Stimulated activated CD4-positive, alpha-beta T cell treated with anti-CD3 and anti-CD28 coated beads, TNF-alpha, amount 100 ng/mL, for 4 hours (primary cell): ENCODE data around the gene TEX12.
A peak's percentile ranks its signal among the peaks of the same experiment; 100 is the strongest.
"Not testable (repeated sequence)": the region's sequence is repeated elsewhere in the genome, so short reads cannot be mapped to it uniquely, and the experiment has no call there.

Source experiments
- DNase-seq, 3 experiments: peaks; one replicate each; pipeline ENCODE4 v3.0.0-alpha.2; 2020; ENCODE audit warnings: low read depth in 3 of 3

Gene TEX12

GRCh38 chr11:112163875-112164685 lies 3.1 kb upstream of the TEX12 start, which contains the start of gene IL18:
Gene IL18 (minus strand): TSS chr11:112164094. CDS start chr11:112155053, 9,041 bp downstream.
- DNase-seq: no peak

DNA sequence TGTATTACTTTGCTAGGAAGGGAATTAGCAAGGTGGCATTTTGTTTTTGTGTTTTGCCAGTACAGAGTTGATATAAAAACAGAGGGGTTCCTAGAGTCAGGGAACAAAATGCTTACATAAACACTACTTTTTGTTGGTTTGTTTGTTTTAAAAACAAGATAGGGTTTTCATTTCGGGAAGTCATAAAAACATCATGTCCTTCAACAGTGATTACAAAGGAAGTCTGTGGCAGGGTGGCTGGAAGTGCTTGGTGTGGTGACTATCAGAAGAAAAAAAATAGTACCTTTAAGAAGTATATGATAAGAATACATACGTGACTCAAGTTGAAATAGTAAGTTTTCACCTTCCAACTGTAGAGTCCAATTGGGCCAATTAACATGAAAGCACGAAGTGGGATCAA lies 2.1 kb upstream of the TEX12 start:
- DNase-seq: no peak

DNA sequence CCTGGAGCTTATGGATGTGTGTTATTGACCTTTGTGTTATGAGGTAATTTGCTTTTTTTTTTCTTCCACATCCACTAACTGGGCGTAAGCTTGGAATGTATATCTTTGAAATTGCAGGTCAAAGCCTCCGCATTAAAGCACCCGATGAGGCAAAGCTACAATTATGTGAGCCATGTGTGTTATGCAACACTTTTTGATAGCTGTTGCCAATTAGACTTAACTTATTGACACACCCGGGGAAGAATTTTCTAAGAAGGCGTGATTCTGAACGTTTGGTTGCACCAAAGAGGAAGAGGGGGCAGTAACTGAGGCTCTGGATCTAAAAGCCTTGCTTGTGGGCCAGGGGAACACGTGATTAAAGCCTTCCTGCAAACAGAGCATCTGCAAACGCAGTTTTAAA lies 610 bp upstream of the TEX12 start:
- DNase-seq: no peak

GRCh38 chr11:112172362-112172994 lies 5.3 kb downstream of the TEX12 start:
- no peak for DNase-seq

DNA sequence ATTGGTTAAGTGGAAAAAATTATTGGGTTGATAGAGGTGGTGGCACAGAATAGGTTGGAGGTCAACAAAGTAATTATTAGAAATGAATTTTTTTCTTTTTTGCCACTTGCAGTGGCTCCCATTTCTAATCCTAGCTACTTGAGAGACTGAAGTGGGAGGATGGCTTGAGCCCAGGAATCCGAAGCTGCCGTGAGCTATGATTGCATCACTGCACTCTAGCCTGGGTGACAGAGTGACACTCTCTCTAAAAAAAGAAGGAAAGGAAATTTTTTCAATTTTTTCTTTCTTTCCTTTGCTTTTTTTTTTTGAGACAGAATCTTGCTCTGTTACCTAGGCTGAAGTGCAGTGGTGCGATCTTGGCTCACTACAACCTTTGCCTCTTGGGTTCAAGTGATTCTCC lies 6.0 kb downstream of the TEX12 start:
- DNase-seq: no peak

DNA sequence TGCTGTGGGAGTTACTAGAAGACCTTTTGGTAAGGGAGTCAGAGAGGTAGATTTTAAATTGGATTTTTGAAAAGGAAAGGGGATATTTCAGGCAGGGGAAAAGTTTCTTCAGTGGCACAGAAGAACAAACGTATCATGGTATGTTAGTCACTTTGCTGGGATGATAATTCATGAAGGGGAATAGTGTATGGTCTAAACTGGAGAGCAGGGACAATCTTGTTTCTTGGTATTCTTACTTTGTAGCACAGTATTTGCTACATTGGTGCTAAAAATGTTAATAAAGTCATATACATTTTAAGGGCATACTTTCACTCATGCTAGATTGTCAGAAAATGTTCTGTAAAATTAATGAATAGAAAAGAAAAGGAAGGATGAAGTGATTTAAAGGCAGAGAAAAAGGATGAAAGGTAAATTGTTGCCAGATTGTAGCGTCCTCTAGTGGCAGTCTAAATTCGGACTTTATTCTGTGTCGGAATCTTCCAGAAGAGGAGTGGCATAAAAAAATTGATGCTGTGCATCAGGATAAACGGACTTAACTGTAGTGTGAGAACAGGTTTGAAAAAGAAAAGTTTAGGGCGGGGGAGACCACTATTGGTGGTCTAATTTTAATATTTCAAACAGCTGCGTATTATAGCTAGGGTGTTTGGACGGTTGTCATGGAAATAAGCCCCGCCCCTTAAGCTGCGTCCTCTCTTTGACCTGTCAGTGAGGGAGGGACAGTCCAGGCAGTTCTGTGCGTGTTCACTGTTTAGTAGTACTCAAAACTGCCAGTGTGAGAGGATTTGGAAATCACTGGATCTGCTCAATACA lies 7.8 kb downstream of the TEX12 start, which contains the start of gene BCO2:
TSS of gene BCO2 (plus strand) at position 724 of the 810 bp plus-strand sequence. CDS start 90 bp downstream, outside the sequence.
- DNase-seq: peak in 1 of 3 experiments; percentile 9

GRCh38 chr11:112175599-112175952 lies 8.4 kb downstream of the TEX12 start:
- DNase-seq: no peak

DNA sequence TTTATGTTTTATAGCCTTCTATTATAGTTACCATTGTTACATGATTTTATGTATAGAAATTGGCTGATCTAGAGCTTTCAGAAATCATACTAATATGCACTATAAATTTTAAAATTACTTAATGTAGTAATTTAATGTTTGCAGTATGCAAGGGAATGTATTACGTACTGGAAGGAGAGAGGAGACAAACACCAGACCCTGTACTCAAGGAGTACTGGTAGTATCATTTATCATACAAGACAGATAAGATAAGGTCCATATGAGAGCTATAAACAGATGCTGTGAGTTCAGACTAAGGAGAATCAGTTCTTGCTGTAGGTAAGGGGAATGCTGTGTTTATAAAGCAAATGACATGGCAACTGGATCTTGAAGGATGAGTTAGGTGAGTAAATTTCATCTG lies 8.9 kb downstream of the TEX12 start:
- DNase-seq: no peak

GRCh38 chr11:112177589-112177988 lies 10.4 kb downstream of the TEX12 start:
- no peak for DNase-seq

DNA sequence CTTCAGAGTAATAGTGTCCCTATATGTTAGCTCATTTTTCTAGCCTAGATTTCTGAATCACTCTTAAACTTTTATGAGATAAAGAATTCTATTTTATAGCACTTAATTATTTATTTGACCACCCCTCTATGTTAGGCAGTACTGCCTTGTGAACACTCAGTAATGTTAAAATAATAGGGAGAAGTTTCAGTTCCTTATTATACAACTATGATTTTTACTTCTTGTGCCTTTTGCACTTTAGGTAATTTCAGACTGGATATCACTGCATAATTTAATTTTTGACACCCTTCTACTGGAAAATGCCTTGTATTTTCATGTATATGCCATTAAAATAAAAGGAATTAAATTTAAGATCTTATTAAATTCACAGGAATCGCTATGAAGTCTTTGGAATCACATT lies 11.3 kb downstream of the TEX12 start:
- DNase-seq: no peak

DNA sequence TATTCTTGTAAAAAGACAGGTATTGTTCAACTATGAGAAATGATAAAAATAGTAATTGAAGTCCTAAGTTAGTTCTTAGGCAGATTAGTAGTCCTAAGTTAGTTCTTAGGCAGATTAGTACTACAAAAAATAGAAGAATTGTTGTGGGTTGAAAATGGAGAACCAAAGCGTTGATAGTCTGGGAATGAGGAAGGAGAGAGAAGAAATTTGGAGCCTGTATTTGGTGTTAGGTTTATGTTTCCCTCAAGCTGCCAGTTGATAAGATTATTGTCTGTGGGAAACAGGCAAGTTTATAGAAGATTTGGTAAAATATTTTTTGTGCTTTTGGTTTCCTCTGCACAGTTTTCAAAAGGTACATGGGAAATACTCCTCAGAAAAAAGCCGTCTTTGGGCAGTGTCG lies 11.8 kb downstream of the TEX12 start:
- DNase-seq: no peak

DNA sequence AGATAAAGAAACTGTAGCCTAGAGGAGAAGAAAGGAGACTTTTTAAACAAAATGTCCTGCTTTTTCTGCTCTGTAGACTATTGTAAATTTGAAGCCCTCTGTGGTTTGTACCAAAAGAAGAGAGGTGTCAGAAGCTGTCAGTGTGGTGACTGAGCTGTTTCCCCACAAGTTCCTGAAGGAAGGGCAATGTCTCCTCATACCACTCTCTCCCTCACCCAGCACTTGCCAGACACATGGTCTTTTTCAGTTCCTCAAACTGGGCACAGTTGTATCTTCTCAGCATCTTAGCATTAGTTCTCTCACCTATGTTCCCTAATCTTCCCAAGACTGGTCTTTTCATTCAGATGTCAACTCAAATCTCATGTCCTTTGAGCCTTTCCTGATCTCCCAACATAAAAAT lies 12.4 kb downstream of the TEX12 start:
- no peak for DNase-seq

- DNase-seq: no peak
These were observed 15.7 kb downstream of the TEX12 start for GRCh38 chr11:112182867-112183266.

GRCh38 chr11:112185883-112186282 lies 18.7 kb downstream of the TEX12 start:
- no peak for DNase-seq

DNA sequence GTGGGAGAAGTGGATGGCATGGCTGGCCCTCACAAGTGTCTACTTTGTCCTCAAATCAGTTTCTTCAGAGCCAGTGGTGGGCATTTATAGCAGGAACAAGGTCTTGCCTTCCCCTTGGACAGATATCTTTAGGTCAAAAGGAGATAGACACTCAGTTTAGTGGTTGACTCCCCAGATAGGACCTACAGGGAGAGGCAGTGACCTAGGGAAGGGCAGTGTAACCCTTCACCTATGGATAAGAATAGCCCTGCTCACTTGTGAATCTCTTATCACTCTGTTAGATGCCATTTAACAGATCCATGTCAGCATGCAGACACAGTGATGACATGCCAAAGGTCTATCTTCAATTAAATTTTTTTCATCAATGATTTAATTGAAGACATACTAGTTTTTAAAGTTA lies 19.1 kb downstream of the TEX12 start:
- no peak for DNase-seq

GRCh38 chr11:112195113-112195512 lies 27.9 kb downstream of the TEX12 start:
- not testable (repeated sequence) for DNase-seq

DNA sequence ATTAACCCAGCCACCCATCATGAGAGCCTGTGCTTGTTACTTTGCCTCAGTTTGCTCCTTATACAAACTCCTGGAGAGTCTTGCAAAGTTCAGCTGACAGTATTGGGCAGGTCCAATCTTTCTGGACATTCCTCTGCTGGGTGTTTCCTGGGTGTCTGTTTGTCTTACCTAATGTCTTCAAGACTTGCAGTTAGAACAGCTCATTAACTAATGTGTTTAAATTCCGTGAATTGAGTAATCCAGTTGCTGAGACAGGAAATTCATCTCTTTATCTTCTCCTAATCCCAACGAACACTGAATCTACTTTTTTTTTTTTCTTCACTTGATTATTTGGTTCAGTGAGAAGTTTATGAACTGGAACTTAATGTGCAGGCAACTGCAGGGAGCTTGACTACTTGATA lies 28.8 kb downstream of the TEX12 start:
- DNase-seq: no peak

DNA sequence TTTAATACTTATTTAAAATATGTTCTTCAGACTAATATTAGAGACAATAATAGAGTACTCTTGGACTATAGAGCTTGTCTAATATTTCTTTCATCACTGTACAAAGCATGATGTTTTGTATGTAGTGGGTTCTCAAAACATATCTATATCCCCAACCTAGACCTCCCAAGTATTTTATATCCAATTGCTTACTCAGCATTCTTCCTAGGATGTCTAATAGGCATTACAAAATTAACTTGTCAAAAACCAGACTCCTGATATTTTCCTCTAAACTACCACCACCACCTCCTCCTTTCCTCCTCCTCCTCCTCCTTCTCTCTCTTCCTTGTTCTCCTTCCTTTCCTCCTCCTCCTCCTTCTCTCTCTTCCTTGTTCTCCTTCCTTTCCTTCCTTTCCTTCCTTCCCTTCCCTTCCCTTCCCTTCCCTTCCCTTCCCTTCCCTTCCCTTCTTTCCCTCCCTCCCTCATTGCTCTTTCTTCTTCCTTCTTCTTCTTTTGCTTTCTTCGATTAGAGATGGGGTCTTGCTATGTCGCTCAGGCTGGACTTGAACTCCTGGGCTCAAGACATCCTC lies 29.4 kb downstream of the TEX12 start:
- no peak for DNase-seq

DNA sequence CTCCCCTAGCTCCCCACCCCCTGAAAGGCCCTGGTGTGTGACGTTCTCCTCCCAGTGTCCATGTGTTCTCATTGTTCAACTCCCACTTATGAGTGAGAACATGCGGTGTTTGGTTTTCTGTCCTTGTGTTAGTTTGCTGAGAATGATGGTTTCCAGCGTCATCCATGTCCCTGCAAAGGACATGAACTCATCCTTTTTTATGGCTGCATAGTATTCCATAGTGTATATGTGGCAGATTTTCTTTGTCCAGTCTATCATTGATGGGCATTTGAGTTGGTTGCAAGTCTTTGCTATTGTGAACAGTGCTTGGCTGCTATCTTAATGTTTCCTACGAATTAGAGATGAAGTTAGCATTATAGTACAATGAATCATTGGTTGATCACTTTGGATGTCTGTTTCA lies 31.9 kb downstream of the TEX12 start:
- DNase-seq: not testable (repeated sequence)

- DNase-seq: no peak
These were observed 33.1 kb downstream of the TEX12 start for GRCh38 chr11:112200252-112200651.

DNA sequence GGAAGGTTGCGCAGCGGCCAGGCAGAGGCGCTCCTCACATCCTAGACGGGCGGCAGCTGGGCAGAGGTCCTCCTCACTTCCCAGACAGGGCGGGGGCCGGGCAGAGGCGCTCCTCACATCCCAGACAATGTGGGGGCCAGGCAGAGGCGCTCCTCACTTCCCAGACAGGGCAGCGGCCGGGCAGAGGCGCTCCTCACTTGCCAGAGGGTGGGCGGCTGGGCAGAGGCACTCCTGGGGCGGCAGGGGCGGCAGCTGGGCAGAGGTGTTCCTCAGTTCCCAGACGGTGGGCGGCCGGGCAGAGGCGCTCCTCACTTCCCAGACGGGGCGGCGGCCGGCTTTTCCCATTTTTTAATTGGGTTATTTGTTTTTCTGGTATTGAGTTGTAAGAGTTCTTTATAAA lies 38.9 kb downstream of the TEX12 start:
- no peak for DNase-seq

DNA sequence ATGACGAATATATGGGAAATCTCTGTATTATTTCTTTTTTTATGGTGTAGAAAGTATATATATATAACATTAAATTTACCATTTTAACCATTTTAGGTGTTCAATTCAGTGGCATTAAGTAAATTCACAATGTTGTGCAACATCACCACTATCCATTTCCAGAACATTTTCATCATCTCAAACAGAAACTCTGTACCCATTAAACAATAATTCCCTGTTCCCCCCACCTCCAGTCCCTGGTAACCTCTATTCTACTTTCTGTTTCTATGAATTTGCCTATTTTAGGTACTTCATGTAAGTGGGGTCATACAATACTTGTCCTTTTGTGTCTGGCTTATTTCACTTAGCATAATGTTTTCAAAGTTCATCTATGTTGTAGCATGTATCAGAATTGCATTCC lies 43.7 kb downstream of the TEX12 start:
- no peak for DNase-seq
